HepG2 (cell line): Measurements from ENCODE around the gene ZNF277.
A peak's percentile ranks its signal among the peaks of the same experiment; 100 is the strongest.

Experiments
- GABPB1 ChIP-seq: IDR thresholded peaks from 2 replicates; pipeline ENCODE4 v1.6.1; 2016; ENCODE audit warnings: mild to moderate bottlenecking, missing genetic modification reagents, moderate library complexity, missing compliant biosample characterization
- HCFC1 ChIP-seq: fragments of 150-350 bp; IDR thresholded peaks from 2 replicates; pipeline ENCODE4 v1.6.1; 2014; ENCODE audit warnings: low read depth, low read length
- KDM5A ChIP-seq: fragments of 200-600 bp; sonication (generic); IDR thresholded peaks from 2 replicates; pipeline ENCODE4 v1.7.0; 2018; ENCODE audit warnings: antibody characterized with exemption, mild to moderate bottlenecking, low read length, borderline replicate concordance
- MTF1 ChIP-seq: sonication (generic); formaldehyde crosslinking; IDR thresholded peaks from 2 replicates; pipeline ENCODE4 v1.5.0; 2020; ENCODE audit warnings: missing genetic modification reagents
- POLR2A ChIP-seq, 2 experiments: IDR thresholded peaks; 2 replicates each; pipeline ENCODE4 v1.6.1; 2011; ENCODE audit warnings: low read depth in 2 of 2, low read length in 2 of 2, mild to moderate bottlenecking in 1 of 2, moderate library complexity in 1 of 2; ENCODE audit not compliant: insufficient read depth in 1 of 2
- POLR2AphosphoS5 ChIP-seq: IDR thresholded peaks from 2 replicates; pipeline ENCODE4 v1.6.1; 2012; ENCODE audit warnings: low read depth, low read length
- RBAK ChIP-seq: sonication (generic); formaldehyde crosslinking; IDR thresholded peaks from 2 replicates; pipeline ENCODE4 v1.5.1; 2020; ENCODE audit warnings: mild to moderate bottlenecking, missing genetic modification reagents
- TCF7 ChIP-seq: sonication (generic); IDR thresholded peaks from 2 replicates; pipeline ENCODE4 v1.6.1; 2016; ENCODE audit warnings: antibody characterized with exemption, low read depth
- ZNF644 ChIP-seq: IDR thresholded peaks from 2 replicates; pipeline ENCODE4 v1.6.1; 2016; ENCODE audit warnings: low read depth
- TF ChIP-seq, protein P1 (sequence below): sonication (generic); formaldehyde crosslinking; IDR thresholded peaks from 2 replicates; pipeline ENCODE4 v1.5.0; 2020; ENCODE audit warnings: mild to moderate bottlenecking, missing genetic modification reagents, borderline replicate concordance
- TF ChIP-seq, protein P2 (sequence below): sonication (generic); formaldehyde crosslinking; IDR thresholded peaks from 2 replicates; pipeline ENCODE4 v1.5.1; 2020; ENCODE audit warnings: mild to moderate bottlenecking, missing genetic modification reagents, borderline replicate concordance
- TF ChIP-seq, protein P3 (sequence below): sonication (generic); formaldehyde crosslinking; IDR thresholded peaks from 2 replicates; pipeline ENCODE4 v1.5.0; 2020; ENCODE audit warnings: mild to moderate bottlenecking, missing genetic modification reagents, moderate library complexity
- TF ChIP-seq, protein P4 (sequence below): sonication (generic); formaldehyde crosslinking; IDR thresholded peaks from 2 replicates; pipeline ENCODE4 v1.5.0; 2020; ENCODE audit warnings: mild to moderate bottlenecking, missing genetic modification reagents
- TF ChIP-seq, protein P5 (sequence below): sonication (generic); formaldehyde crosslinking; IDR thresholded peaks from 2 replicates; pipeline ENCODE4 v1.8.0; 2022; ENCODE audit warnings: low read depth, missing genetic modification reagents

DNA sequence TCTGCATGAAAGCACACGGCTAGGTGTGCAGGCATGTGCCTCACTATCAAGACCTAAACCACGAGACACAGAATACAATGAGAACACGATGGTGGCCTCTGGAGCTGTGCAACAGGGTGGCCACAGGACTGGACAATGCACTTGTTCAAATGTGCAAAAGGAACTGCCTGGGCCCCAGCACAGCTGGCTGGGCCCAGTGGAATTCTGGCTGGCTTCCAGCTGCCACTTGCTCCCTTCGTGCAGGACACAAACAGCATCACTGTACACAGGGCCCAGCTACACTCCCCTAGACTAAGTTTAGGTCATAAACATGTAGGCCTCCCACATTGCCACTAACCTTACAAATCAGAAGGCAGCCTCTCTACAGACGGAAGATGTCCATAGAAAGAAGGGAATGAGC is 23.7 kb upstream of the ZNF277 start:
- TF ChIP-seq, protein P1, sequence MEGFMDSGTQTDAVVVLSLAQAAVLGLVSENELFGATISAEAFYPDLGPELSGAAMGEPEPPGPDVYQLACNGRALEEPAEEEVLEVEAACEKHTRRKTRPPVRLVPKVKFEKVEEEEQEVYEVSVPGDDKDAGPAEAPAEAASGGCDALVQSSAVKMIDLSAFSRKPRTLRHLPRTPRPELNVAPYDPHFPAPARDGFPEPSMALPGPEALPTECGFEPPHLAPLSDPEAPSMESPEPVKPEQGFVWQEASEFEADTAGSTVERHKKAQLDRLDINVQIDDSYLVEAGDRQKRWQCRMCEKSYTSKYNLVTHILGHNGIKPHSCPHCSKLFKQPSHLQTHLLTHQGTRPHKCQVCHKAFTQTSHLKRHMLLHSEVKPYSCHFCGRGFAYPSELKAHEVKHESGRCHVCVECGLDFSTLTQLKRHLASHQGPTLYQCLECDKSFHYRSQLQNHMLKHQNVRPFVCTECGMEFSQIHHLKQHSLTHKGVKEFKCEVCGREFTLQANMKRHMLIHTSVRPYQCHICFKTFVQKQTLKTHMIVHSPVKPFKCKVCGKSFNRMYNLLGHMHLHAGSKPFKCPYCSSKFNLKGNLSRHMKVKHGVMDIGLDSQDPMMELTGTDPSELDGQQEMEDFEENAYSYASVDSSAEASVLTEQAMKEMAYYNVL (CRISPR knock-in tag) = no peak
- TF ChIP-seq GABPB1 (CRISPR knock-in tag) (no peak), ZNF644 (CRISPR knock-in tag) (peak; percentile 35; the same call in 1 of the 2 replicates), TCF7 (no peak), MTF1 (CRISPR knock-in tag) (no peak), HCFC1 (no peak), POLR2A (IDR thresholded peaks at IDR 0.05; ENCODE audit: insufficient read depth in 1 of 2, low read depth in 2 of 2, low read length in 2 of 2) (no peak), RBAK (CRISPR knock-in tag) (no peak), KDM5A (no peak), POLR2AphosphoS5 (no peak)
- TF ChIP-seq, protein P2, sequence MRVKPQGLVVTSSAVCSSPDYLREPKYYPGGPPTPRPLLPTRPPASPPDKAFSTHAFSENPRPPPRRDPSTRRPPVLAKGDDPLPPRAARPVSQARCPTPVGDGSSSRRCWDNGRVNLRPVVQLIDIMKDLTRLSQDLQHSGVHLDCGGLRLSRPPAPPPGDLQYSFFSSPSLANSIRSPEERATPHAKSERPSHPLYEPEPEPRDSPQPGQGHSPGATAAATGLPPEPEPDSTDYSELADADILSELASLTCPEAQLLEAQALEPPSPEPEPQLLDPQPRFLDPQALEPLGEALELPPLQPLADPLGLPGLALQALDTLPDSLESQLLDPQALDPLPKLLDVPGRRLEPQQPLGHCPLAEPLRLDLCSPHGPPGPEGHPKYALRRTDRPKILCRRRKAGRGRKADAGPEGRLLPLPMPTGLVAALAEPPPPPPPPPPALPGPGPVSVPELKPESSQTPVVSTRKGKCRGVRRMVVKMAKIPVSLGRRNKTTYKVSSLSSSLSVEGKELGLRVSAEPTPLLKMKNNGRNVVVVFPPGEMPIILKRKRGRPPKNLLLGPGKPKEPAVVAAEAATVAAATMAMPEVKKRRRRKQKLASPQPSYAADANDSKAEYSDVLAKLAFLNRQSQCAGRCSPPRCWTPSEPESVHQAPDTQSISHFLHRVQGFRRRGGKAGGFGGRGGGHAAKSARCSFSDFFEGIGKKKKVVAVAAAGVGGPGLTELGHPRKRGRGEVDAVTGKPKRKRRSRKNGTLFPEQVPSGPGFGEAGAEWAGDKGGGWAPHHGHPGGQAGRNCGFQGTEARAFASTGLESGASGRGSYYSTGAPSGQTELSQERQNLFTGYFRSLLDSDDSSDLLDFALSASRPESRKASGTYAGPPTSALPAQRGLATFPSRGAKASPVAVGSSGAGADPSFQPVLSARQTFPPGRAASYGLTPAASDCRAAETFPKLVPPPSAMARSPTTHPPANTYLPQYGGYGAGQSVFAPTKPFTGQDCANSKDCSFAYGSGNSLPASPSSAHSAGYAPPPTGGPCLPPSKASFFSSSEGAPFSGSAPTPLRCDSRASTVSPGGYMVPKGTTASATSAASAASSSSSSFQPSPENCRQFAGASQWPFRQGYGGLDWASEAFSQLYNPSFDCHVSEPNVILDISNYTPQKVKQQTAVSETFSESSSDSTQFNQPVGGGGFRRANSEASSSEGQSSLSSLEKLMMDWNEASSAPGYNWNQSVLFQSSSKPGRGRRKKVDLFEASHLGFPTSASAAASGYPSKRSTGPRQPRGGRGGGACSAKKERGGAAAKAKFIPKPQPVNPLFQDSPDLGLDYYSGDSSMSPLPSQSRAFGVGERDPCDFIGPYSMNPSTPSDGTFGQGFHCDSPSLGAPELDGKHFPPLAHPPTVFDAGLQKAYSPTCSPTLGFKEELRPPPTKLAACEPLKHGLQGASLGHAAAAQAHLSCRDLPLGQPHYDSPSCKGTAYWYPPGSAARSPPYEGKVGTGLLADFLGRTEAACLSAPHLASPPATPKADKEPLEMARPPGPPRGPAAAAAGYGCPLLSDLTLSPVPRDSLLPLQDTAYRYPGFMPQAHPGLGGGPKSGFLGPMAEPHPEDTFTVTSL (CRISPR knock-in tag) = no peak
- TF ChIP-seq, protein P3, sequence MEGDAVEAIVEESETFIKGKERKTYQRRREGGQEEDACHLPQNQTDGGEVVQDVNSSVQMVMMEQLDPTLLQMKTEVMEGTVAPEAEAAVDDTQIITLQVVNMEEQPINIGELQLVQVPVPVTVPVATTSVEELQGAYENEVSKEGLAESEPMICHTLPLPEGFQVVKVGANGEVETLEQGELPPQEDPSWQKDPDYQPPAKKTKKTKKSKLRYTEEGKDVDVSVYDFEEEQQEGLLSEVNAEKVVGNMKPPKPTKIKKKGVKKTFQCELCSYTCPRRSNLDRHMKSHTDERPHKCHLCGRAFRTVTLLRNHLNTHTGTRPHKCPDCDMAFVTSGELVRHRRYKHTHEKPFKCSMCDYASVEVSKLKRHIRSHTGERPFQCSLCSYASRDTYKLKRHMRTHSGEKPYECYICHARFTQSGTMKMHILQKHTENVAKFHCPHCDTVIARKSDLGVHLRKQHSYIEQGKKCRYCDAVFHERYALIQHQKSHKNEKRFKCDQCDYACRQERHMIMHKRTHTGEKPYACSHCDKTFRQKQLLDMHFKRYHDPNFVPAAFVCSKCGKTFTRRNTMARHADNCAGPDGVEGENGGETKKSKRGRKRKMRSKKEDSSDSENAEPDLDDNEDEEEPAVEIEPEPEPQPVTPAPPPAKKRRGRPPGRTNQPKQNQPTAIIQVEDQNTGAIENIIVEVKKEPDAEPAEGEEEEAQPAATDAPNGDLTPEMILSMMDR (CRISPR knock-in tag) = no peak
- TF ChIP-seq, protein P4, sequence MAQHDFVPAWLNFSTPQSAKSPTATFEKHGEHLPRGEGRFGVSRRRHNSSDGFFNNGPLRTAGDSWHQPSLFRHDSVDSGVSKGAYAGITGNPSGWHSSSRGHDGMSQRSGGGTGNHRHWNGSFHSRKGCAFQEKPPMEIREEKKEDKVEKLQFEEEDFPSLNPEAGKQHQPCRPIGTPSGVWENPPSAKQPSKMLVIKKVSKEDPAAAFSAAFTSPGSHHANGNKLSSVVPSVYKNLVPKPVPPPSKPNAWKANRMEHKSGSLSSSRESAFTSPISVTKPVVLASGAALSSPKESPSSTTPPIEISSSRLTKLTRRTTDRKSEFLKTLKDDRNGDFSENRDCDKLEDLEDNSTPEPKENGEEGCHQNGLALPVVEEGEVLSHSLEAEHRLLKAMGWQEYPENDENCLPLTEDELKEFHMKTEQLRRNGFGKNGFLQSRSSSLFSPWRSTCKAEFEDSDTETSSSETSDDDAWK (CRISPR knock-in tag) = no peak
- TF ChIP-seq, protein P5, sequence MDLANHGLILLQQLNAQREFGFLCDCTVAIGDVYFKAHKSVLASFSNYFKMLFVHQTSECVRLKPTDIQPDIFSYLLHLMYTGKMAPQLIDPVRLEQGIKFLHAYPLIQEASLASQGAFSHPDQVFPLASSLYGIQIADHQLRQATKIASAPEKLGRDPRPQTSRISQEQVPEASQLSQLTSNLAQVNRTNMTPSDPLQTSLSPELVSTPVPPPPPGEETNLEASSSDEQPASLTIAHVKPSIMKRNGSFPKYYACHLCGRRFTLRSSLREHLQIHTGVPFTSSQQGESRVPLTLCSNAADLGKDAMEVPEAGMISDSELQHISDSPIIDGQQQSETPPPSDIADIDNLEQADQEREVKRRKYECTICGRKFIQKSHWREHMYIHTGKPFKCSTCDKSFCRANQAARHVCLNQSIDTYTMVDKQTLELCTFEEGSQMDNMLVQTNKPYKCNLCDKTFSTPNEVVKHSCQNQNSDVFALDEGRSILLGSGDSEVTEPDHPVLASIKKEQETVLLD (CRISPR knock-in tag) = no peak
